Measurements from ENCODE around the gene B4GALT6.

GRCh38 chr18:31646332-31647126 lies 37.9 kb downstream of the B4GALT6 start:
- TF ChIP-seq CTCF (IDR thresholded peaks at IDR 0.05) (no peak), POLR2A (IDR thresholded peaks at IDR 0.05) (no peak)
